ENCODE results near the gene SLC17A6.

GRCh38 chr11:22347857-22348487 is 9.8 kb downstream of the SLC17A6 start:
- TF ChIP-seq CTCF (IDR thresholded peaks at IDR 0.05) (no peak), EP300 (IDR thresholded peaks at IDR 0.05) (no peak)
